ENCODE data around the gene CNST. TPM values are rescaled to one million over a fixed set of nuclear protein-coding genes. Genes with fewer than 3 reads are reported as not detected.
A peak's percentile ranks its signal among the peaks of the same experiment; 100 is the strongest.

CNST gene
- total and polyA plus RNA-seq, 2 of the 13 experiments (the other 11 are each of a cell fraction or from before 2014, with no cell fraction given) = 6.3 to 12.4 TPM

GRCh38 chr1:246689409-246690008 is 123.3 kb downstream of the CNST start (continued):
- TF ChIP-seq RERE (CRISPR knock-in tag; IDR thresholded peaks at IDR 0.05; ENCODE audit: low read depth) (no peak), RBM22 (optimal IDR thresholded peaks at IDR 0.05; ENCODE audit: low read length) (no peak), ARNT (IDR thresholded peaks at IDR 0.05) (no peak), AGO1 (IDR thresholded peaks at IDR 0.05; ENCODE audit: low read depth, low read length, poor library complexity, severe bottlenecking) (no peak), ZNF550 (CRISPR knock-in tag; IDR thresholded peaks at IDR 0.05; ENCODE audit: borderline replicate concordance) (no peak), ZC3H4 (CRISPR knock-in tag; IDR thresholded peaks at IDR 0.05; ENCODE audit: borderline replicate concordance) (no peak), MIER2 (CRISPR knock-in tag; IDR thresholded peaks at IDR 0.05) (no peak), ZNF773 (CRISPR knock-in tag; IDR thresholded peaks at IDR 0.05; ENCODE audit: borderline replicate concordance) (no peak), NFKB2 (CRISPR knock-in tag; IDR thresholded peaks at IDR 0.05; ENCODE audit: borderline replicate concordance) (no peak; the same call in 1 of the 2 replicates), HNF1B (CRISPR knock-in tag; IDR thresholded peaks at IDR 0.05) (0 out of 2 replicates have a peak, but pooled peaks have one; percentile 23), KLF11 (CRISPR knock-in tag; IDR thresholded peaks at IDR 0.05) (0 out of 2 replicates have a peak, but pooled peaks have one; percentile 42), SSRP1 (CRISPR knock-in tag; IDR thresholded peaks at IDR 0.05) (no peak), RXRB (CRISPR knock-in tag; IDR thresholded peaks at IDR 0.05; ENCODE audit: borderline replicate concordance) (0 out of 2 replicates have a peak, but pooled peaks have one; percentile 12), ZFP91 (CRISPR knock-in tag; IDR thresholded peaks at IDR 0.05; ENCODE audit: borderline replicate concordance) (peak; percentile 81), KAT8 (CRISPR knock-in tag; IDR thresholded peaks at IDR 0.05) (no peak)
- TF ChIP-seq, protein P1, sequence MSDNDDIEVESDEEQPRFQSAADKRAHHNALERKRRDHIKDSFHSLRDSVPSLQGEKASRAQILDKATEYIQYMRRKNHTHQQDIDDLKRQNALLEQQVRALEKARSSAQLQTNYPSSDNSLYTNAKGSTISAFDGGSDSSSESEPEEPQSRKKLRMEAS (IDR thresholded peaks at IDR 0.05) = no peak
- TF ChIP-seq, protein P2, sequence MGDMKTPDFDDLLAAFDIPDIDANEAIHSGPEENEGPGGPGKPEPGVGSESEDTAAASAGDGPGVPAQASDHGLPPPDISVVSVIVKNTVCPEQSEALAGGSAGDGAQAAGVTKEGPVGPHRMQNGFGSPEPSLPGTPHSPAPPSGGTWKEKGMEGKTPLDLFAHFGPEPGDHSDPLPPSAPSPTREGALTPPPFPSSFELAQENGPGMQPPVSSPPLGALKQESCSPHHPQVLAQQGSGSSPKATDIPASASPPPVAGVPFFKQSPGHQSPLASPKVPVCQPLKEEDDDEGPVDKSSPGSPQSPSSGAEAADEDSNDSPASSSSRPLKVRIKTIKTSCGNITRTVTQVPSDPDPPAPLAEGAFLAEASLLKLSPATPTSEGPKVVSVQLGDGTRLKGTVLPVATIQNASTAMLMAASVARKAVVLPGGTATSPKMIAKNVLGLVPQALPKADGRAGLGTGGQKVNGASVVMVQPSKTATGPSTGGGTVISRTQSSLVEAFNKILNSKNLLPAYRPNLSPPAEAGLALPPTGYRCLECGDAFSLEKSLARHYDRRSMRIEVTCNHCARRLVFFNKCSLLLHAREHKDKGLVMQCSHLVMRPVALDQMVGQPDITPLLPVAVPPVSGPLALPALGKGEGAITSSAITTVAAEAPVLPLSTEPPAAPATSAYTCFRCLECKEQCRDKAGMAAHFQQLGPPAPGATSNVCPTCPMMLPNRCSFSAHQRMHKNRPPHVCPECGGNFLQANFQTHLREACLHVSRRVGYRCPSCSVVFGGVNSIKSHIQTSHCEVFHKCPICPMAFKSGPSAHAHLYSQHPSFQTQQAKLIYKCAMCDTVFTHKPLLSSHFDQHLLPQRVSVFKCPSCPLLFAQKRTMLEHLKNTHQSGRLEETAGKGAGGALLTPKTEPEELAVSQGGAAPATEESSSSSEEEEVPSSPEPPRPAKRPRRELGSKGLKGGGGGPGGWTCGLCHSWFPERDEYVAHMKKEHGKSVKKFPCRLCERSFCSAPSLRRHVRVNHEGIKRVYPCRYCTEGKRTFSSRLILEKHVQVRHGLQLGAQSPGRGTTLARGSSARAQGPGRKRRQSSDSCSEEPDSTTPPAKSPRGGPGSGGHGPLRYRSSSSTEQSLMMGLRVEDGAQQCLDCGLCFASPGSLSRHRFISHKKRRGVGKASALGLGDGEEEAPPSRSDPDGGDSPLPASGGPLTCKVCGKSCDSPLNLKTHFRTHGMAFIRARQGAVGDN (CRISPR knock-in tag; IDR thresholded peaks at IDR 0.05) = peak; percentile 61

All from HepG2 (cell line).